Measurements from ENCODE around the gene NXF1. TPM values are rescaled to one million over a fixed set of nuclear protein-coding genes. Genes with fewer than 3 reads are reported as not detected.
"Not testable (repeated sequence)": the region's sequence is repeated elsewhere in the genome, so short reads cannot be mapped to it uniquely, and the experiment has no call there.

Gene NXF1
- total RNA-seq, 1 donor = 27.8 TPM

DNA sequence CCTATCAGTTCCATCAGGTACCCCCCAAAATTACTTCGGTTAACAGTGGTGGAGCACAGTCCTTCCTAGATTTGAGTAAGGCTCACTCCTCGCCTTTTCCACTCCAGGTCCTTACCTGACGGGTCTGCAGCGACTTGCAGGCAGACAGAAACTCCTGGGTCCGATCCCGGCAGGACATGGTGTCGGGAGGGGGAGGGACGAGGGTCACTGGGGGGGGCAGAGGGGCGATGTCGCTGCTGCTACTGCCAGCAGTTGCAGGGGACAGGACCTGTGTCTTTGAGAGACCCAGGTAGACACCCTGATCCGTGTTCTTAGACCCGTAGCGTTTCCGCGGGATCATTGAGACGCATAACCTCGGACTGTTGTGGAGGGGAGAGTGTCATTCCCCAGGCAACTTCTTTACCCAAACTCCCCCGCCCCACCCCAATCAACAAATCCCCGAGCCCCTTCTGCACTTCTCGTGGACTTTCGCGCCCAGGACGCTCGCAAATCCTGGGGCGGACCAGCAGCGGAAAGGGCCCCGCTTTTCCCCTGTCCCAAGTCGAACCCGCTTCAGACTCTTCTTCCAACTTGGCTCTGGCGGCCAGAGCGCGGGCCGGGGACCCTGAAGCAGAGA lies 25.8 kb upstream of the NXF1 start:
- H3K4me3 ChIP-seq (ENCODE audit: low read depth, low read length) = peak overlapping the region; percentile 85
- DNase-seq (ENCODE audit: low read depth) = no peak
- TF ChIP-seq, protein P1, sequence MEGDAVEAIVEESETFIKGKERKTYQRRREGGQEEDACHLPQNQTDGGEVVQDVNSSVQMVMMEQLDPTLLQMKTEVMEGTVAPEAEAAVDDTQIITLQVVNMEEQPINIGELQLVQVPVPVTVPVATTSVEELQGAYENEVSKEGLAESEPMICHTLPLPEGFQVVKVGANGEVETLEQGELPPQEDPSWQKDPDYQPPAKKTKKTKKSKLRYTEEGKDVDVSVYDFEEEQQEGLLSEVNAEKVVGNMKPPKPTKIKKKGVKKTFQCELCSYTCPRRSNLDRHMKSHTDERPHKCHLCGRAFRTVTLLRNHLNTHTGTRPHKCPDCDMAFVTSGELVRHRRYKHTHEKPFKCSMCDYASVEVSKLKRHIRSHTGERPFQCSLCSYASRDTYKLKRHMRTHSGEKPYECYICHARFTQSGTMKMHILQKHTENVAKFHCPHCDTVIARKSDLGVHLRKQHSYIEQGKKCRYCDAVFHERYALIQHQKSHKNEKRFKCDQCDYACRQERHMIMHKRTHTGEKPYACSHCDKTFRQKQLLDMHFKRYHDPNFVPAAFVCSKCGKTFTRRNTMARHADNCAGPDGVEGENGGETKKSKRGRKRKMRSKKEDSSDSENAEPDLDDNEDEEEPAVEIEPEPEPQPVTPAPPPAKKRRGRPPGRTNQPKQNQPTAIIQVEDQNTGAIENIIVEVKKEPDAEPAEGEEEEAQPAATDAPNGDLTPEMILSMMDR (IDR thresholded peaks at IDR 0.05; ENCODE audit: insufficient read depth, low read length) = no peak

DNA sequence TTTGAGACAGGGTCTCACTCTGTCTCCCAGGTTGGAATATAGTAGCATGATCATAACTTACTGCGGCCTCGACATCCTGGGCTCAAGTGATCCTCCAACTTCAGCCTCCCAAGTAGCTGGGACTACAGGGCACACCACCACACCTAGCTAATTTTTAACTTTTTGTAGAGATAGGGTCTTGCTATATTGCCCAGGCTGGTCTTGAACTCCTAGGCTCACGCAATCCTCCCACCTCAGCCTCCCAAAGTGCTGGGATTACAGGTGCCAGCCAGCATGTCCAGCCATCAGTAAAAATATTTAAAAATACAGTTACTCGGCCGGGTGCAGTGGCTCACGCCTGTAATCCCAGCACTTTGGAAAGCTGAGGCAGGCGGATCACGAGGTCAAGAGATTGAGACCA lies 22.9 kb upstream of the NXF1 start:
- H3K4me3 ChIP-seq (ENCODE audit: low read depth, low read length); DNase-seq (ENCODE audit: low read depth): not testable (repeated sequence)

DNA sequence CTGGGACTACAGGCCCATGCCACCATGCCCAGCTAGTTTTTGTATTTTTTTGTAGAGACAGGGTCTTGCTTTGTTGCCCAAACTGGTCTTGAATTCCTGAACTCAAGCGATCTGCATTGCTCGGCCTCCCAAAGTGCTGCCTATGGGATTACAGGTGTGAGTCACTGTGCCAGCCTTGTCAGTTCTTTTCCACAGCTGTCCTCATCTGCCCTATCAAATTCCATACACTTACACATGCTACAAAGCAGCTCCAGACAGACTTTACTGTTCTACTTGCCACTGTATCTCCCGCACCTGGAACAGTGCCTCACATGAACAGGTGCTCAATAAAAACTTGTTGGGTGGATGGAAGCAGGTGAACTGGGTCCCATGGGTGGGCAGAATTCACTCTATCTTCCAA lies 18.4 kb upstream of the NXF1 start:
- TF ChIP-seq, protein P1 (IDR thresholded peaks at IDR 0.05; ENCODE audit: insufficient read depth, low read length) = no peak
- no peak overlapping the region for H3K4me3 ChIP-seq (ENCODE audit: low read depth, low read length)
- DNase-seq (ENCODE audit: low read depth) = no peak

DNA sequence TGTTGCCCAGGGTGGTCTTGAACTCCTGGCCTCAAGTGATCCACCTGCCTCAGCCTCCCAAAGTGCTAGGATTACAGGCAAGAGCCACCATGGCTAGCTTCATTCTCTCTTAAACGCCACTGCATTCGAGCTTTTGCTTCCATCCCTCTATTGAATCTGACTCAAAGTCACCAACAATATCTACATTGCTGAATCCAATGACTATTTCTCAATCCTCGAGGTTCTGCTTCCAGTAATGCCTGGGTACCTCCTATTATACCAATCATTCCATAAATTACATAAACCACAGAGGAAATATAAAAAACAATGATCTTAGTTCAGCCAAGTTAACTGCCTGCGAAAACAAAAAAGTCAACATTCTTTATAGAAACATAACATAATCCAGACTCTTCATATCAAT lies 11.9 kb upstream of the NXF1 start:
- H3K4me3 ChIP-seq (ENCODE audit: low read depth, low read length) = no peak overlapping the region
- TF ChIP-seq, protein P1 (IDR thresholded peaks at IDR 0.05; ENCODE audit: insufficient read depth, low read length) = no peak
- peak; percentile 31 for DNase-seq (ENCODE audit: low read depth)

DNA sequence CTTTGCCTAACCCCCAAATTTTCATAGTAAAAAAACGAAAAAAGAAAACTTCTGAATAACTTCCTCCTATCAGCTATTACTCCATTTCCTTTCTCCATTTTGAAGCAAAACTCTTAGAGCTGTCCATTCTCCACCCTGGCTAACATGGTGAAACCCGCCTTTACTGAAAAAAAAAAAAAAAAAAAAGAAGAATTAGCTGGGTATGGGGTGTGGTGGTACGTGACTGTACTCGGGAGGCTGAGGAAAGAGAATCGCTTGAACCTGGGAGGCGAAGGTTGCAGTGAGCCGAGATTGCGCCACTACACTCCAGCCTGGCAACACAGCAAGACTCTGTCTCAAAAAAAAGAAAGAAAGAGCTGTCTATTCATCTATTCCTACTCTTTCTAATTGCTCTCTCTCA lies 11.3 kb upstream of the NXF1 start:
- no peak for DNase-seq (ENCODE audit: low read depth)
- H3K4me3 ChIP-seq (ENCODE audit: low read depth, low read length) = no peak overlapping the region
- TF ChIP-seq, protein P1 (IDR thresholded peaks at IDR 0.05; ENCODE audit: insufficient read depth, low read length) = no peak

DNA sequence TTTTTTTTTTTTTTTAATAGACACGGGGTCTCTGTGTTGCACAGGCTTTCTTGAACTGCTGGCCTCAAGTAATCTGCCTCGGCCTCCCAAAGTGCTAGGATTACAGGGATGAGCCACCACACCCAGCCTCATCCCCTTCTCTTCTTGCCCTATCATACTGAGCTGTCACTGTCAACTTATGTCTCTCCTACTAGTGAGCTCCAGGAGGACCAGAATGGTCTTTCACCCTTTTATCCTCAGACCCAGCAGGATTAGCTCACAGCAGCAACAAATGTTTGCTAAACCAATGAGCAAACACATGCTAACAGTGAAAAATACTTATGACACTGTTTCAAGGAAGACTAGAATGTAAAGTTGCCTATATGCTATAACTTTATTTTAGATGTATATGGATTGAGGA lies 6.4 kb upstream of the NXF1 start:
- no peak overlapping the region for H3K4me3 ChIP-seq (ENCODE audit: low read depth, low read length)
- TF ChIP-seq, protein P1 (IDR thresholded peaks at IDR 0.05; ENCODE audit: insufficient read depth, low read length) = no peak
- no peak for DNase-seq (ENCODE audit: low read depth)

DNA sequence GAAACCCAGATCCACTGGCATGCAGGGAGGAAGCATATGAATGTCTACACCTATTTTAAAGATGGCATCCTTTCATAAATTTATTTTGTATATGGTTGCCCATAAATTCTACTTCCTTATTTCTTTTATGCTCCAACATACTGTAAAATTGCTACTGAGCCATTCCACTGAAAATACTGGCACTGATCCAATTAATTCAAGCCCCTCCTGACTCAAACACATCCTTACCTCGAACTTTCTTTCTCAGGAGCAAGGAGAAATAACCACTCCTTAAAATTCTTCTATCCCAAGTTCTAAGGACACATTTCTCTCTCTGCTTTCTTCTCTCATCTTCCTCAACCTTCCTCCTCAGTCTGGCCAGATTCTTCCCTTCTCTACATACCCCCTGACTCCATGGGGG lies 5.5 kb upstream of the NXF1 start:
- H3K4me3 ChIP-seq (ENCODE audit: low read depth, low read length) = no peak overlapping the region
- TF ChIP-seq, protein P1 (IDR thresholded peaks at IDR 0.05; ENCODE audit: insufficient read depth, low read length) = no peak

More for the DNA sequence above, 5.5 kb upstream of the NXF1 start:
- no peak for DNase-seq (ENCODE audit: low read depth)
